Activated T-cell treated with anti-CD3 and anti-CD28 coated beads for 24 hours (primary cell): ENCODE results near the gene RIF1.

Experiments used
- DNase-seq: peaks from one replicate; pipeline ENCODE4 v3.0.0-alpha.2; 2020; ENCODE audit warnings: low read depth

The RIF1 gene

DNA sequence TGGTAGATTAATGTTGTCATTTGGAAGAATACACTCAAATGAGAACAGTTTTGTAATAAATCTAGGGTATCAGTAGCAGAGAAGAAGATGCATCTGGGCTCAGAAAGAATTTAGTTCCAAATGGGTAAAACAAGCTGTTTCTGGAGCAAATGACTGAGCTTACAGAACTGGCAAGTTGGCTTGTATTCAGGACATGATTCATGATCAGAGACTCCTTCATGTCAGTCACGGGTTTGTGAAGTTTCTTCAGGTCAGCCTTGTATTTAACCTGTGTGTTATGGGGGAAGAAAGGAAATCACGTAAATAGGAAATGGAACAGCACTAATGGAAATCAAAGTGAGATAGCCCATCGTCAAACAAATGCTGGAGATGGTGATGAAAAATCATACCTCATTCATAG lies 109.1 kb downstream of the RIF1 start:
- no peak for DNase-seq

DNA sequence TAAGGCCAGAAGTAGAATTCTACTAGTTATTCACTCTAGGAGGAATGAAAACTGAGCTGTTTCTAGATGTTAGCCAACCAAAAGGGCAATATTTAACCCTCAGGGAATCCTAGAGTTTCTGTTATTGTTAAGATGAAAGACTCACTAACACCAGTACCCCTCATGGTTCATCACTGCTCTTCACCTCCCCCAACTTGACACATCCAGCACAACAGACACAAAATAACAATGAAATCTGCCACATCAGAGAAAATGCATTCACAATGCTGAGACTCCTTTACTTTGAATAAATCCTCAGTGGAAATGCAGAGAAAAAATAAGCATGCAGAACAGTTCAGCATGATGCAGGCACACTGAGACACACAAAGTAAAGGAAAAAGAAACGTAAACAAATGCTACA lies 111.3 kb downstream of the RIF1 start:
- no peak for DNase-seq

DNA sequence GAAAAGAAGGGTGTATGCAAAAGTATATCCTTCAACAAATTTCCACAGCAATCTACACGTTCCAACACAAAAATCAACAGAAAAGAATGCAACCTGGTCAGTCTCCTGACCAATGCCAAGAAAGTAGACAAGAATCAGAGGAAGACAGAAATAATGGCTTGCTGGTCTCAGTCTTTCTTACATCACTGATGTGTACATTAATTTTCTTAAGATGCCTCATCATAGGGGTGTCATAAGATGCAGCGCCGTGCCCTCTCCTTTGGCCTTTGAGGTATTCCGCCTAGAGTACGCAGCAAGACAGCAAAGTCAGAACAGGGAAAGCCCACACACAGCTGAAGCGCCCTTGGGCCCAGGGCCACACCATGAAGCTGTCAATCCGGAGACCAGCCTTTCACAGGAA lies 112.9 kb downstream of the RIF1 start:
- DNase-seq = no peak

DNA sequence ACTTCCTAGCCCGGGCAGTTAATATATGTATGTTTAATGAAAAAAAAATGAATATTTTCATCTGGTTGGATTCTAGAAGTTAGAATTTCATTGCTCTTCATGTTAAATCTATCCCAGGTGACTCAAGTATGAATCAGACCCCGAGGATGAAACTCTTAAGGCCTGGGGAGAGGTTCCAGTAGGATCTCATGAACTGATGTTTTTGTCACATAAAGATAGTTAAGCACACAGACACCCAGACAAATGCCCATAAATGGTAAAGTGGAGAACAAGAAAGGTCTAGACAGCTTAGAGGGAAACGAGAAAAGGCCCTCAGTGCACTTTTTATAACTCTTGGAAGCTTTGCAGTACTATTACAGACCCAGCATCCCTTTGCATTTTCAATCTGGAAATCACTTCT lies 114.1 kb downstream of the RIF1 start:
- no peak for DNase-seq

DNA sequence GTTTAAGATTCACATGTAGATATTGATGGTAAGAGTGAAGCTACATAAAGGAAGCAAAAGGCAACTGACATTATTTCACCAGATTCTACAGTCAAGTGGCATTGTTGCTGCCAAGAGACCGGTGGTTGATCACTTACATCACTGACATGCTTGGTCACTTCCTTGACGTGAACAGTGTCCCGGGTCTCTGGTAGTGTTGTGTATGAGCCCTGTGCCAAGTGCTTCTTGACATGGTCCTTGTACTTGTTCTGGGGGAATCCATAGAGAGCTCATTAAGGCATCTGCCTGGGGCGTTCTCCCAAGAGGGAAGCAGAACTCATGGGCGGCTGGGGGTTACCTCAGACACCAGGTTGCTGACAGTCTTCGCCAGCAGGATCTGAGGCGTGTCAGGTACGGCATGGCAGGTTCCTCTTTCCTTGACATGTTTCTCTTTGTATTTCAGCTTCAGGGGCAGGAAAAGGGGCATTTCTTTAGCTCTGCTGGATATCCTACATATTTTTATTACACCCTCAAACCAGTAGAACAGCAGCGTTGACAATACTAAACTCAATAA lies 116.2 kb downstream of the RIF1 start:
- DNase-seq = no peak

DNA sequence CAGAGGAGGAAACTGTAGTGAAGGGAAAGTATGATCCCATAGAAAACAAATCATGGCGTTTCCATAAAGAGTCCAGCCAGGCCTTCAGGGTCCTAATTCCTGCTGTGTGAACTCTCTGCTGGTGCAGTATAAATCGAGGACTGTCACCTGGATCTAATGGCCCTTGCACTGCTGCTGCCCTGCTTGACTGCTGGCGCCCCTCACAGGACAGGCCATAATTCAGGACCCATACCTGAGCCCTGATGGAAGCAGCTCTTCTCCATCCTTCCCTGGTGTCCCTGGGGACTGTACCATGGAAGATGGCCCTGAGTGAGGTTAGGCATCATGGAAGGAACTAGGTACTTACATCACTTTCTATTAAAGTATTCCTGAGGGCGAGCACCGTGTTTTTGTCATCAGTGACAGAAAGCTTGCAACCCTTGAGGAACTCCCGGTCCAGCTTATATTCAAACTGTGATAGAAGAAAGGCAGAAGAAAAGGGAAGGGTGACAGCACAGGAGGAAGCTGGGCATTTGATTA lies 116.9 kb downstream of the RIF1 start:
- no peak for DNase-seq
